Measurements from ENCODE around the gene MDGA2.
"Not testable (repeated sequence)": the region's sequence is repeated elsewhere in the genome, so short reads cannot be mapped to it uniquely, and the experiment has no call there.

MDGA2 gene

GRCh38 chr14:46920542-46920941, 754.9 kb downstream of the MDGA2 start:
- H3K4me3 ChIP-seq (ENCODE audit: control insufficient read depth, low read depth, low read length), result no peak overlapping the region
- no peak for DNase-seq (ENCODE audit: low read depth)
- TF ChIP-seq CTCF (conservative IDR thresholded peaks at IDR 0.05; ENCODE audit: control insufficient read depth, insufficient read depth, low read depth, low read length), result no peak

- not testable (repeated sequence) for H3K4me3 ChIP-seq (ENCODE audit: control insufficient read depth, low read depth, low read length)
These were observed 759.9 kb downstream of the MDGA2 start for GRCh38 chr14:46915539-46915938.

GRCh38 chr14:46902837-46903236, 772.6 kb downstream of the MDGA2 start:
- TF ChIP-seq CTCF (conservative IDR thresholded peaks at IDR 0.05; ENCODE audit: control insufficient read depth, insufficient read depth, low read depth, low read length), result no peak
- no peak for DNase-seq (ENCODE audit: low read depth)

More at GRCh38 chr14:46915539-46915938, 759.9 kb downstream of the MDGA2 start:
- DNase-seq (ENCODE audit: low read depth), result not testable (repeated sequence)

GRCh38 chr14:46894476-46894875, 780.9 kb downstream of the MDGA2 start:
- H3K4me3 ChIP-seq (ENCODE audit: control insufficient read depth, low read depth, low read length), result no peak overlapping the region
- no peak for TF ChIP-seq CTCF (conservative IDR thresholded peaks at IDR 0.05; ENCODE audit: control insufficient read depth, insufficient read depth, low read depth, low read length)
- no peak for DNase-seq (ENCODE audit: low read depth)

More at GRCh38 chr14:46902837-46903236, 772.6 kb downstream of the MDGA2 start:
- H3K4me3 ChIP-seq (ENCODE audit: control insufficient read depth, low read depth, low read length), result no peak overlapping the region

- no peak for TF ChIP-seq CTCF (conservative IDR thresholded peaks at IDR 0.05; ENCODE audit: control insufficient read depth, insufficient read depth, low read depth, low read length)
- no peak overlapping the region for H3K4me3 ChIP-seq (ENCODE audit: control insufficient read depth, low read depth, low read length)
- DNase-seq (ENCODE audit: low read depth), result no peak
These were observed 788.3 kb downstream of the MDGA2 start for GRCh38 chr14:46887144-46887543.

- H3K4me3 ChIP-seq (ENCODE audit: control insufficient read depth, low read depth, low read length), result no peak overlapping the region
- no peak for TF ChIP-seq CTCF (conservative IDR thresholded peaks at IDR 0.05; ENCODE audit: control insufficient read depth, insufficient read depth, low read depth, low read length)
- no peak for DNase-seq (ENCODE audit: low read depth)
These were observed 789.8 kb downstream of the MDGA2 start for GRCh38 chr14:46885566-46885965.

GRCh38 chr14:46861753-46862152, 813.7 kb downstream of the MDGA2 start:
- H3K4me3 ChIP-seq (ENCODE audit: control insufficient read depth, low read depth, low read length), result no peak overlapping the region
- no peak for DNase-seq (ENCODE audit: low read depth)
- TF ChIP-seq CTCF (conservative IDR thresholded peaks at IDR 0.05; ENCODE audit: control insufficient read depth, insufficient read depth, low read depth, low read length), result no peak
